Skeletal muscle satellite cell (primary cell): ENCODE data around the gene LMNTD1.

Experiments used
- H3K27me3 ChIP-seq: 2 replicates; pipeline ENCODE4 v1.7.0; 2013; ENCODE audit warnings: low read length; ENCODE audit not compliant: control insufficient read depth, insufficient read depth
- H3K36me3 ChIP-seq: 2 replicates; pipeline ENCODE4 v1.7.0; 2013; ENCODE audit warnings: mild to moderate bottlenecking, control low read depth, low read length; ENCODE audit not compliant: insufficient read depth
- H3K4me1 ChIP-seq: 2 replicates; pipeline ENCODE4 v1.7.0; 2013; ENCODE audit warnings: low read length; ENCODE audit not compliant: control insufficient read depth, insufficient read depth
- H3K4me2 ChIP-seq: 2 replicates; pipeline ENCODE4 v1.7.0; 2013; ENCODE audit warnings: mild to moderate bottlenecking, low read length
- H3K4me3 ChIP-seq: 2 replicates; pipeline ENCODE4 v1.7.0; 2013; ENCODE audit warnings: low read length
- H3K9ac ChIP-seq: 2 replicates; pipeline ENCODE4 v1.7.0; 2013; ENCODE audit warnings: mild to moderate bottlenecking, low read depth, low read length, moderate library complexity
- H3K9me3 ChIP-seq: replicated peaks from 2 replicates; pipeline ENCODE4 v1.7.0; 2013; ENCODE audit warnings: mild to moderate bottlenecking, control low read depth, low read length

The LMNTD1 gene

DNA sequence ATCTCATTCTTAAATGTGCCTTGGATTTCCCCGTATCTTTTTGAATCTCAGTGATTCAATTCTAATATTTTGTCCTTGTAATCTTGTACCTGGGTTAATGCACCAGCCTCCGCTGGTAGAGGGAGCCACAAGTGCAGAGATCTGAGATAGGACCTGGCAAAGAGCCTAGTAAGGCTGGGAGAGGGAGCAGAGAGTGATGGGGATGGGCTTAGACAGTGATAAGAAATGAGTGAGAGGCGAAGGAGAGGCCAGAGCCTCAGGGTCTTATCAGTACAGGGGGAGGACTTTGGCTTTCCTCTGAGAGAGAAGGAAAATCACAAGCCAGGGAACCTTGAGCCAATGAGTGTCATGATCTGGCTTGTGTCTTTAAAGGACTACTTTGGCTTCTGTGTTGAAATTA is 30.5 kb upstream of the LMNTD1 start:
- Histone ChIP-seq H3K4me3 (no peak overlapping the region), H3K27me3 (no peaks in the 10 kb centered on the region), H3K4me1 (peaks cover 11% of the 10 kb centered on the region), H3K9ac (no peak overlapping the region), H3K9me3 (no peaks in the 10 kb centered on the region), H3K36me3 (no peaks in the 10 kb centered on the region), H3K4me2 (no peak overlapping the region)

DNA sequence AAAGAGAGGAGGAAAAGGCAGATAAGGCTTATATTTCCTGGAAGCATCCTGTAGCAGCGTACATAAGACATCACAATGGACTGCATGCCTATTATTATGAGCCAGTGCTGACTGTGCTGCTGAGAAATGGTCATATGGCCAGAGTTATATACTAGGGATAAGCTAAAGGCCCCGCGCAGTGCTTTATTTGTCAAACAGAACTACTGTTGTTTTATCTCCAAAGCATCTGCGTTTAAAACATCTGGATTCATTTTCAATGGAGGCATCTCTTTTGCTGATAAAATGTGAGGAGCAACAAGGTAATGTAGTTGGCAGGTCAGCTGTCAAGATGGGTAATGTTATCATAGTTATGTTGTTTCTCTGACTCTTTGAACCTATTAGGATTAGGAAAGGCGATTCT is 28.0 kb upstream of the LMNTD1 start:
- no peaks in the 10 kb centered on the region for H3K27me3 ChIP-seq
- H3K4me2 ChIP-seq, result no peak overlapping the region
- peaks cover 11% of the 10 kb centered on the region for H3K4me1 ChIP-seq
- no peaks in the 10 kb centered on the region for H3K9me3 ChIP-seq
- H3K4me3 ChIP-seq, result no peak overlapping the region
- no peak overlapping the region for H3K9ac ChIP-seq
- no peaks in the 10 kb centered on the region for H3K36me3 ChIP-seq

DNA sequence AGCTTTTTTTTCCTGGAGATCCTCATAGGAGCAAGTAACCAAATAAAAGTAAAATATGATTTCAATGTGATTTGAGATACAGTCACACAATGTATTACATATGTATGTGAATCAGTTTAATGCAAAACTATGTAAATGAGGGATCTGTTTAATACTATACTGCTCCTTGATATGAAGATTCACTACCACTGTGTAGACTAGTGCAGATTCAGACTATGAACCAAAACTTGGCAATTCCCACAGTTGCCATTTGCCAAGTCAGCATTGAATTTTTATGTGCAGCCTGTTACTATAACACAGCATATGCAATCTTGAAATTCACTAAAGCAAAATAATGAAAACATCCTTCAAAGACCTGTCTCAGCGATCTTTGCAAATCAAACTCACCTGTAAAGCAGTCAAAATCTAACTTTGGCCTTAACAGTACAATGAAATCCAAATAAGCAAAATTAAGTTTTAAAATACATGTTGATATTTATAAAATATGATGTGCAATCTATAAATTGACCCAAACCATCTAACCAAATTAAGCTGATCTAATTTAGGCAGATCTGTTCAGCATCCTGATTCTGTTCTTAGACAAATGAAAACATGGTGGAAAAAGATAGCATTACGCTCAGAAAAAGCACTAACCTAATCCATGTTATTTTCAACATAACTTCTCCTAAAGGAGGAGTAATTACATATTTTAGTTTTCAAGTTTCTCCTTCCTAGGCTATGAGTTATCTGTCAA is 25.5 kb upstream of the LMNTD1 start:
- Histone ChIP-seq H3K36me3 (no peaks in the 10 kb centered on the region), H3K9ac (no peak overlapping the region), H3K4me3 (no peak overlapping the region), H3K9me3 (no peaks in the 10 kb centered on the region), H3K4me2 (no peak overlapping the region), H3K27me3 (peaks cover 7% of the 10 kb centered on the region), H3K4me1 (no peaks in the 10 kb centered on the region)

DNA sequence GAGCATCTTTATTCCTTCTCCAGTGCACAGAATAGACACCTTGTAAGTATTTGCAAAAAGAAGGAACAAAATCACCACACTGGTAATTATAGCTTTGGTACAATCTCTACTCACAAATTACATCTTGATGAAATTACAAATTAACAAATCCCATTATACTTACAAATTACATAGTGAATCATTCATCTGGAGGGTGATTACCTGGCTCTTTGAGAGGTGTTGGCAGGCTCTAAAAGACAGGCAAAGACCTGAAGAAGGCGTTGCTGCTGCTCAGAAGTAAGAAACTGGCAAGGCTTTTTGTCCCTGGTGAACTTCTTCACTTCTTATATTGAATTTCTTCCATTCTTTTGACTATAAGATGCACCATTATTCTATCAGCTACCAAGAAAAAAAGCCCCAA is 21.7 kb upstream of the LMNTD1 start:
- Histone ChIP-seq H3K27me3 (peaks cover 9% of the 10 kb centered on the region), H3K4me3 (no peak overlapping the region), H3K9ac (no peak overlapping the region), H3K4me2 (no peak overlapping the region), H3K36me3 (no peaks in the 10 kb centered on the region), H3K9me3 (no peaks in the 10 kb centered on the region), H3K4me1 (no peaks in the 10 kb centered on the region)

DNA sequence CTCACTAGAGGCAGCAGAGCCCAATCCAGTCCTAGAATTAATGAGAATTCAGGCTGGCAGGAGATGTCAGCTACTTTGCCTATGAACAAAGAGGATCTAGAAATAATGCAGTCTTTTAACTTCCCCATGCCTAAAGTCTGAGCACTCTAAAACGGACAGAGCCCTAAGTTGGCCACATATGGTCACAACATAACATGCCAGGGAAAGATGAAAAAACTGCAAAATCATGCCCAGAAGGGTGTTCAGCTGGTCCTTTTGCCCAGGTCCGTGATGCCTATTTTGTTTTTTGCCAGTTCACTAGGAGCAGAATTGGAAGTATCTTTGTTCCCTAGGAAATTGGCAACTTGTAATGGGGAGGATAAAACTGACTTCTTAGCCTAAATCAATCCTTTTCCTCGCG is 20.3 kb upstream of the LMNTD1 start:
- Histone ChIP-seq H3K4me1 (no peaks in the 10 kb centered on the region), H3K4me3 (no peak overlapping the region), H3K27me3 (peaks cover 9% of the 10 kb centered on the region), H3K36me3 (no peaks in the 10 kb centered on the region), H3K9me3 (no peaks in the 10 kb centered on the region), H3K4me2 (no peak overlapping the region), H3K9ac (no peak overlapping the region)

DNA sequence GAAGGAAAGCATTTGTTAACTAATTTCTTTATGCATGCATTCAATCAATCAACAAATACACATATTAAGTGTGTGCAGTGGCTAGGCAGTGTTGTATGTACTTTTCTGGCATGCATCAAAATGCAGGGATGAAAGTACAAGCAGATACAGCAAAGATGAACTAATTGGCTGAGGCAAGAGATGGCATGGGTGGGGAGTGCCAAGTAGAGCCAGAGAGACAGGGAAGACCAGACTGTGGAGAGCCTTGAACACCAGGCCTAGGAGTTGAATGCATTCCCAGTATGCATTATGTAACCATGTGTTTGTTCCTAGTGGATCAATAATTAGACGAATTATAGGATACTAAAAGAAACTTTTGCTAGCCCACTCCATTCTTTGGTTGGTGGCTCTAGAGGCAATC is 17.3 kb upstream of the LMNTD1 start:
- no peak overlapping the region for H3K4me3 ChIP-seq
- no peaks in the 10 kb centered on the region for H3K36me3 ChIP-seq

DNA sequence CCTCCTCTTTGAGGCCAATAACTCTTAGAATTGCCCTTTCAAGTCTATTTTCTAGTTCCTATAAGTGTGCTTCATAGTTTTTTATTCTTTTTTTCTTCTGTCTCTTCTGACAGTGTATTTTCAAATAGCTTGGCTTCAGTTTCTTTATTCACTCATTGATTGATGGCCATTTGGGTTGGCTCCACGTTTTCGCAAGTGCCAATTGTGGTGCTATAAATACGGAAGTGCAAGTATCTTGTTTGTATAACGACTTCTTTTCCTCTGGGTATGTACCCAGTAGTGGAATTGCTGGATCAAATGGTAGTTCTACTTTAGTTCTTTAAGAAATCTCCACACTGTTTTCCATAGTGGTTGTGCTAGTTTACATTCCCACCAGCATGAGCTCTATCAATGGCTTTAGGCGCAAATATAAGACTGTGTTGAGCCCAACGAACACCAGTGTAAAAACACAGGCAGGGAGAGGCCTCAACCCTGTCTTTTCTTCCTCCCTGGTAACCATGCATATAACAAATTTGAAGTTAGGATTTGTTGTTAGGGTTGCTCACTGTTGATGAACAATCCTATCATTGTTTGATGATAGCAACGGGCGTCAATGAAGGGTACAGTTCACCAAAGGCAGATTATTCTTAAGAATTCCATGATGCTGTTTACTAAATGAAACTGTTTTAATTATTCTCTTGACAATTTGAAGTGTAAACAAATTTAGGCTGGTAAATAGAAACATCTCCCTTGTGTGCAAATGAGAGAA is 13.3 kb upstream of the LMNTD1 start:
- Histone ChIP-seq H3K4me2 (no peak overlapping the region), H3K9me3 (no peaks in the 10 kb centered on the region)

More for the DNA sequence above, 17.3 kb upstream of the LMNTD1 start:
- no peaks in the 10 kb centered on the region for H3K4me1 ChIP-seq
- peaks cover 9% of the 10 kb centered on the region for H3K27me3 ChIP-seq
- H3K9ac ChIP-seq, result no peak overlapping the region
- H3K9me3 ChIP-seq, result no peaks in the 10 kb centered on the region
- no peak overlapping the region for H3K4me2 ChIP-seq

DNA sequence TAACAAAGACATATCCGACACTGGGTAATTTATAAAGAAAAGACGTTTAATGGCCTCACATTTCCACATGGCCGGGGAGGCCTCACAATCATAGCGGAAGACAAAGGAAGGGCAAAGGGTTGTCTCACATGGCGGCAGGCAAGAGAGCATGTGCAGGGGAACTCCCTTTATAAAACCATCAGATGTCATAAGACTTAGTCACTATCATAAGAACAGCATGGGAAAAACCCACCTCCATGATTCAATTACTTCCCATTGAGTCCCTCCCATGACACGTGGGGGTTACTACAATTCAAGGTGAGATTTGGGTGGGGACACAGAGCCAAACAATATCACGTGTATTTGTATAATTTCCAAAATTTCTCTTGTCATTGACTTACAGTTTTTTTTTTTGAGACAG is 5.5 kb upstream of the LMNTD1 start:
- Histone ChIP-seq H3K27me3 (no peaks in the 10 kb centered on the region), H3K9ac (no peak overlapping the region), H3K36me3 (no peaks in the 10 kb centered on the region), H3K9me3 (no peaks in the 10 kb centered on the region), H3K4me1 (no peaks in the 10 kb centered on the region), H3K4me2 (no peak overlapping the region), H3K4me3 (no peak overlapping the region)

More for the DNA sequence above, 13.3 kb upstream of the LMNTD1 start:
- Histone ChIP-seq H3K36me3 (no peaks in the 10 kb centered on the region), H3K4me1 (no peaks in the 10 kb centered on the region), H3K27me3 (no peaks in the 10 kb centered on the region), H3K4me3 (no peak overlapping the region), H3K9ac (no peak overlapping the region)

DNA sequence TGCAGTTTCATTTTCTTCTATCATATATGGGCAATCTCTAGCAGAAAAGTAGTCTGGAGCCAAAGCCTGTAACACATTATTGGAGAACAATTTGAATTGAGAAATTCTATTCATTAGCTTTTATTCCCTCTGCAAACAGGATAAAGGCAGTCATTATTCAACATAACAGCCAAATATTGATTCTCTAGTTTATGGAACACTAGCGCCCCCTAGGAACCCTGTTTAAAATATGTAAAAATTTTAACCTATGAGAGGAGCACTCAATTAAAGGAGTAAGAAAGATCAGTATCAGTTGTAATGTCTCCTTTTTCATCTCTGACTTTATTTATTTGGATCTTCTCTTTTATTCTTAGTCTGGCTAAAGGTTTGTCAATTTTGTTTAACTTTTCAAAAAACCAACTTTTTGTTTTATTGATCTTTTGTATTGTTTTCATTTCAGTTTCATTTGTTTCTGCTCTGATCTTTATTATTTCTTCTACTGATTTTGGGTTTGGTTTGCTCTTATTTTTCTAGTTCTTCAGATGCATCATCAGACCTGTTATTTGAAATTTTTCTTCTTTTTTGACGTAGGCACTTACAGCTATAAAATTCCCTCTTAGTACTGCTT is 4.8 kb upstream of the LMNTD1 start:
- no peaks in the 10 kb centered on the region for H3K9me3 ChIP-seq
- no peak overlapping the region for H3K9ac ChIP-seq
- no peak overlapping the region for H3K4me2 ChIP-seq
- H3K36me3 ChIP-seq, result no peaks in the 10 kb centered on the region
- H3K27me3 ChIP-seq, result no peaks in the 10 kb centered on the region
- peaks cover 1% of the 10 kb centered on the region for H3K4me1 ChIP-seq
- H3K4me3 ChIP-seq, result no peak overlapping the region

DNA sequence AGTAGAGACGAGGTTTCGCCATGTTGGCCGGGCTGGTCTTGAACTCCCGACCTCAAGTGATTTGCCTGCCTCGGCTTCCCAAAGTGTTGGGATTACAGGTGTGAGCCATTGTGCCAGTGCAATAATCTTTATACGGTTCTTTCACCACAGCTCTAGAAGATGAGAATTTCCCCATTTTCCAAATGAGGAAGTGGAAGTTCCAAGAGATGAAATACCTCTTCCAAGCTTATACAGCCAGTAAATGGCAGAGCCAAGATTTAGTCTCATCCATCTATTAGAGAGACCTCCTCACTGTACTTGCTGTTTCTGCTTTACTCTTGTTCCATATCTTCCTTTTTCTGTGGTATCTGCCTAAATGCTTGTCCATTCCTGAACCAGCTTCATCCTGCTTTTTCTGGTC is 3.1 kb upstream of the LMNTD1 start:
- Histone ChIP-seq H3K9ac (no peak overlapping the region), H3K27me3 (no peaks in the 10 kb centered on the region), H3K4me3 (no peak overlapping the region), H3K36me3 (no peaks in the 10 kb centered on the region), H3K9me3 (no peaks in the 10 kb centered on the region), H3K4me1 (peaks cover 7% of the 10 kb centered on the region), H3K4me2 (no peak overlapping the region)

DNA sequence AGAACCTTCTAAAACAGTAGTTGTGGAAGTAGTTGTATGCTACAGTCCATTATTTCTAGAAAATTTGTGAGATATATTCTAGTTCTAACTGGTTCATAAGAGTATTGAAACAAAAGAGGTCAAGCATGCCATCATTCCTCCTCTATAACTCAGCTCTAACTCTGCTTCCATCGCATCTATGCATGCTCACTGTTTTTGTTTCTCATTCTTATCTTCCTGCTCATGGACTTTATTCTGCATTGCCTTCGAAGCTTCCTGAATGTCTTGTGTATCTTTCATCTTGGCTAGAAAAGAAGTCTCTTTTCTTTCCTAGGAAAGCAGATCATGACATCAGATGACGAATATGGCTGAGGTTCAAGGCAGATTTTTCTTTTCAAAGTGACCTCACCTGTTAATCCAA is 402 bp downstream of the LMNTD1 start:
- Histone ChIP-seq H3K4me3 (no peak overlapping the region), H3K9ac (no peak overlapping the region), H3K27me3 (no peaks in the 10 kb centered on the region), H3K36me3 (no peaks in the 10 kb centered on the region), H3K4me2 (peak overlapping the region; percentile 25), H3K9me3 (no peaks in the 10 kb centered on the region), H3K4me1 (peaks cover 7% of the 10 kb centered on the region)
